NCI-H1930 (cell line): ENCODE data around the gene FMO5.
"Not testable (repeated sequence)": the region's sequence is repeated elsewhere in the genome, so short reads cannot be mapped to it uniquely, and the experiment has no call there.

Experiments used
- DNase-seq, 2 experiments: peaks; one replicate each; lab custom pipeline; 2025; lab: John Stamatoyannopoulos, UW

The FMO5 gene

GRCh38 chr1:147207192-147207591 lies 17.9 kb downstream of the FMO5 start:
- DNase-seq, result no peak

- DNase-seq, result no peak
Observed at GRCh38 chr1:147204080-147204479, 21.1 kb downstream of the FMO5 start.

GRCh38 chr1:147202576-147202975 lies 22.6 kb downstream of the FMO5 start:
- DNase-seq, result no peak

- no peak for DNase-seq
Observed at GRCh38 chr1:147201786-147202185, 23.4 kb downstream of the FMO5 start.

GRCh38 chr1:147201276-147201675 lies 23.9 kb downstream of the FMO5 start:
- DNase-seq, result no peak

GRCh38 chr1:147197324-147197723 lies 27.8 kb downstream of the FMO5 start:
- not testable (repeated sequence) for DNase-seq

GRCh38 chr1:147189514-147189913 lies 35.6 kb downstream of the FMO5 start:
- DNase-seq, result no peak

- no peak for DNase-seq
Observed at GRCh38 chr1:147185432-147185831, 39.7 kb downstream of the FMO5 start.

GRCh38 chr1:147177611-147178380 lies 47.3 kb downstream of the FMO5 start:
- no peak for DNase-seq

- peak; percentile 91 to 93 for DNase-seq
Observed at GRCh38 chr1:147172168-147173016, 52.7 kb downstream of the FMO5 start, which contains the start of gene PRKAB2. TSS of gene PRKAB2 (minus strand) at chr1:147172470. CDS start at chr1:147172144, 326 bp downstream.

GRCh38 chr1:147171399-147172167 lies 53.6 kb downstream of the FMO5 start:
- no peak for DNase-seq

GRCh38 chr1:147169840-147170674 lies 55.1 kb downstream of the FMO5 start:
- no peak for DNase-seq

- DNase-seq, result no peak
Observed at GRCh38 chr1:147169171-147169570, 56.0 kb downstream of the FMO5 start.

- no peak for DNase-seq
Observed at GRCh38 chr1:147168626-147169058, 56.5 kb downstream of the FMO5 start.

- no peak for DNase-seq
Observed at GRCh38 chr1:147167365-147167764, 57.8 kb downstream of the FMO5 start.

GRCh38 chr1:147163019-147163418 lies 62.1 kb downstream of the FMO5 start:
- DNase-seq, result no peak

GRCh38 chr1:147162093-147162492 lies 63.0 kb downstream of the FMO5 start:
- DNase-seq, result no peak

- not testable (repeated sequence) for DNase-seq
Observed at GRCh38 chr1:147157116-147157515, 68.0 kb downstream of the FMO5 start.

GRCh38 chr1:147156642-147157041 lies 68.5 kb downstream of the FMO5 start:
- no peak for DNase-seq

- DNase-seq, result no peak
Observed at GRCh38 chr1:147152772-147153171, 72.4 kb downstream of the FMO5 start.

- DNase-seq, result no peak
Observed at GRCh38 chr1:147151244-147151643, 73.9 kb downstream of the FMO5 start.
